Heart left ventricle (tissue), 13 donors: ENCODE measurements around the gene ARVCF.

Source experiments
- CTCF ChIP-seq, 12 donors: fragments of 200-600 bp; sonication (generic) in 4 of 12; IDR thresholded peaks; one replicate each; pipeline versions ENCODE4 v1.5.0 to v1.8.0; 2018 to 2022; ENCODE audit warnings: antibody characterized with exemption in 12 of 12, mild to moderate bottlenecking in 5 of 12
- POLR2A ChIP-seq, 2 donors: fragments of 450-650 bp; IDR thresholded peaks; one replicate each; pipeline ENCODE4 v1.6.1; 2017; ENCODE audit warnings: antibody characterized with exemption in 2 of 2, mild to moderate bottlenecking in 2 of 2, moderate library complexity in 2 of 2
- donor health status: ischemic (EF 13 %, LVEDD 7.1; RV severe dilation, severe dysfunction).
- donor health status: DM: no; HTN: yes; CAD: no.
- donor health status: DM: no; HTN: no; CAD: no.
- donor health status: ischemic (EF 25% LVEDD 6.9; RV normal size, moderate dysfunction).
- donor health status: ischemic (EF 25% LVEDD 5.7; RV mildly dilated, moderate dysfunction).
- donor health status: ischemic (EF 35%, LVEDD 5.7; RV mildly dilated, moderate dysfunction).
- donor health status: nonischemic (EF 11% LVEDD 7.7; RV severe dilation, severe dysfunction).
- donor health status: DM: yes; HTN: yes; CAD: no.
- donor health status: PGD.
- donor health status: ischemic (EF 29% LVEDD 5.4; RV normal size, mild dysfunction).
- donor health status: nonischemic (EF 23%, LVEDD 6.1; RV moderate dilation, normal function).

GRCh38 chr22:19988965-19989724 is 27.5 kb downstream of the ARVCF start:
- TF ChIP-seq POLR2A (IDR thresholded peaks at IDR 0.05) (no peak), CTCF (IDR thresholded peaks at IDR 0.05) (no peak)
